ENCODE results near the gene PRELID1. TPM values are rescaled to one million over a fixed set of nuclear protein-coding genes. Genes with fewer than 3 reads are reported as not detected.
"Not testable (repeated sequence)": the region's sequence is repeated elsewhere in the genome, so short reads cannot be mapped to it uniquely, and the experiment has no call there.

PRELID1 gene, protein sequence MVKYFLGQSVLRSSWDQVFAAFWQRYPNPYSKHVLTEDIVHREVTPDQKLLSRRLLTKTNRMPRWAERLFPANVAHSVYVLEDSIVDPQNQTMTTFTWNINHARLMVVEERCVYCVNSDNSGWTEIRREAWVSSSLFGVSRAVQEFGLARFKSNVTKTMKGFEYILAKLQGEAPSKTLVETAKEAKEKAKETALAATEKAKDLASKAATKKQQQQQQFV
- 100 to 1,000 TPM in 1 of 5 donors, 10 to 100 TPM in 4; 75.9 to 128 (median 93.9) TPM for polyA plus RNA-seq (ENCODE audit: insufficient read depth in 1 of 5, insufficient read length in 5 of 5, low replicate concordance in 1 of 5)
- long read RNA-seq, donor 1, transcript PRELID1-201 (5 exons, 1,261 nt), result major isoform, 84 of 120 reads
- long read RNA-seq, donor 1, partial matches to known transcripts, result 33 of 120 reads
- long read RNA-seq, donor 1, other reads (novel, unspliced or antisense), result 0 of 120 reads
- long read RNA-seq, donor 2, transcript PRELID1-201 (5 exons, 1,261 nt), result major isoform, 62 of 87 reads
- long read RNA-seq, donor 2, partial matches to known transcripts, result 24 of 87 reads
- long read RNA-seq, donor 2, other reads (novel, unspliced or antisense), result 0 of 87 reads
- long read RNA-seq, donor 3, transcript PRELID1-201 (5 exons, 1,261 nt), result major isoform, 86 of 125 reads
- long read RNA-seq, donor 3, partial matches to known transcripts, result 36 of 125 reads
- long read RNA-seq, donor 3, other reads (novel, unspliced or antisense), result 0 of 125 reads
- long read RNA-seq, donor 4, transcript PRELID1-201 (5 exons, 1,261 nt), result major isoform, 33 of 106 reads
- long read RNA-seq, donor 4, partial matches to known transcripts, result 66 of 106 reads
- long read RNA-seq, donor 4, other reads (novel, unspliced or antisense), result 6 of 106 reads
- long read RNA-seq, donor 5, transcript PRELID1-201 (5 exons, 1,261 nt), result major isoform, 92 of 151 reads
- long read RNA-seq, donor 5, partial matches to known transcripts, result 56 of 151 reads
- long read RNA-seq, donor 5, other reads (novel, unspliced or antisense), result 0 of 151 reads
- long read RNA-seq, donor 6, transcript PRELID1-201 (5 exons, 1,261 nt), result major isoform, 102 of 135 reads
- long read RNA-seq, donor 6, transcript PRELID1-208 (3 exons, 778 nt), result minor isoform, 5 of 135 reads
- long read RNA-seq, donor 6, partial matches to known transcripts, result 28 of 135 reads
- long read RNA-seq, donor 6, other reads (novel, unspliced or antisense), result 0 of 135 reads
- long read RNA-seq, donor 7, transcript PRELID1-201 (5 exons, 1,261 nt), result major isoform, 86 of 93 reads
- long read RNA-seq, donor 7, partial matches to known transcripts, result 5 of 93 reads
- long read RNA-seq, donor 7, other reads (novel, unspliced or antisense), result 0 of 93 reads
- long read RNA-seq, donor 8, transcript PRELID1-201 (5 exons, 1,261 nt), result major isoform, 42 of 51 reads
- long read RNA-seq, donor 8, partial matches to known transcripts, result 7 of 51 reads
- long read RNA-seq, donor 8, other reads (novel, unspliced or antisense), result 0 of 51 reads

DNA sequence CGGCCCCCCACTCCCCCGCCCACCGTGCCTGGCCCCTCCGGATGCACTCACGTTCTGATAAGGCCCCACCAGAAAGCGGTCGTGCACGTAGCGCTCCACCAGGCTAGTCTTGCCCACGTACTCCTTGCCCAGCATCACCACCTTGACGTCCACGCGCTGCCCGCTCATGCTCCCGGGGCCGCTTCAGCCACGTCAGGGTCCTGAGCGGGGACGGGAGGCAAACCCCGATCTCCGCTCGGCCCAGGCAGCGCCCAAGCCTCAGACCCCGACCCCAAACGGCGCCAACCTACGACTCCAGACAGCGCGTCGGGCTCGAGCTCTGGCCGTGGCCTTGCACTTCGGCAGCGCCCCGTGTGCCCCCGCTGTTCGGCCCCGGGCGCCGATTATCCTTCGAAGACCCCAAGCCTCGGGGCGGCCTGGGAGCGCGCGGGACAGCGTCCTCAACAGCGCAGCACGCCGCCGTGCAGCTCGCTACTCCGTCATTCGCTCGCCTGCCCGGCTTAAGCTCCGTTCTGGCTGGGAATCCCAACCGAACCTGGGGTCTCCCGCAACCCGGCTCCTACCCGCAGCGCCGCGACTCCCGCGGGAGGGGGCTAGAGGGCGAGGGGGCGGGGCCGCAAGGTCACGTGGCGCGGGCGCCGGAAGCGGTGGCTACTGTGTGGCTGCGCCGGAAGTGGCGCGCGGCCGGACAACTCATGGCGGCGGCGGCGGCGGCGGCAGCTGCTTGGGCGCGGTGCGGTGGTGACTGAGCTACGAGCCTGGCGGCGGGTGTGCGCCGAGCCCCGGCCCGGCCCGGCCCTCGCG, at the start of gene PRELID1, which contains the start of gene RAB24:
TSS of gene PRELID1 (plus strand) at position 679 of the 804 bp plus-strand sequence. CDS start 187 bp downstream, outside the sequence.
TSS of gene RAB24 (minus strand) at position 599 of the 804 bp plus-strand sequence. CDS start at position 168, 431 bp downstream.
- DNase-seq, result peak; percentile 81

- no peak for DNase-seq
These were observed 47.3 kb upstream of the PRELID1 start for GRCh38 chr5:177256296-177256695.

DNA sequence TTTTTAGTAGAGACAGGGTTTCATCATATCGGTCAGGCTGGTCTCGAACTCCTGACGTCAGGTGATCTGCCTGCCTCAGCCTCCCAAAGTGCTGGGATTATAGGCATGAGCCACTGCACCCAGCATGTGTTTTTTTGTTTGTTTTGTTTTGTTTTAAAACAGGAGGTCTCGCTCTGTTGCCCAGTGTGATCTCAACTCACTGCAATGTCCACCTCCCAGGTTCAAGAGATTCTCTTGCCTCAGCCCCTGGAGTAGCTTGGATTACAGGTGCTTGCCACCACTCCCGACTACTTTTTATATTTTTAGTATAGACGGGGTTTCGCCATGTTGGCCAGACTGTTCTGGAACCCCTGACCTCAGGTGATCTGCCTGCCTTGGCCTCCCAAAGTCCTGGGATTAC, 44.9 kb upstream of the PRELID1 start:
- not testable (repeated sequence) for DNase-seq

DNA sequence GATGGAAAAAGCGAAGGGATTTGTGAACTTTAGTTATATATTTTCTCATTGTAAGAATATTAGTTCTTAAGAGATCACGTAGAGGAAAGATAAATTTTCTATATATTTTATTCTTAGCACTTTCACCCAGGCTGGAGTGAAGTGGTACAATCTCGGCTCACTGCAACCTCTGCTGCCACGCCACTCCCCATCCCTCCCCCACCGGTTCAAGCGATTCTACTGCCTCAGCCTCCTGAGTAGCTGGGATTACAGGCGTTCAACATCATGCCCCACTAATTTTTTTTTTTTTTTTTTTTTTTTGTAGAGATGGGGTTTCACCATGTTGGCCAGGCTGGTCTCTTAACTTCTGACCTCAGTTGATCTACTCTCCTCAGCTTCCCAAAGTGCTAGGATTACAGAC, 42.6 kb upstream of the PRELID1 start:
- no peak for DNase-seq

GRCh38 chr5:177261510-177261909, 42.1 kb upstream of the PRELID1 start:
- no peak for DNase-seq

DNA sequence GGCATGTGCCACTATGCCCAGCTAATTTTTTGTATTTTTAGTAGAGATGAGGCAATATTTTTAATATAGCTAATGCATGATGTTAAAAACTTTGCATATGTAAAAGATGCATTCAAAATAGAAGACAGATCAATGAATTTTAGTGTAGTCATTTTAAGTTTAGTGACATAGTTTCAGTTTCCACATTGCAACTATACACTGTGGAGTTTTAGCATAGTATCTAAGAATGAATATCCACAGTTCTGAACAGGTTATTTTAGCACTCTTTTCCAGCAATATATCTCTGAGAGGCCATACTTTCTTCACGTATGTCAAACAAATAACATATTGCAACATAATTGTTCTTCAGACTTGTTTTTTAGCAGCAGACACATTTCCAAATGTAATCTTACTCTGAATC, 39.4 kb upstream of the PRELID1 start:
- no peak for DNase-seq

- DNase-seq, result no peak
These were observed 38.2 kb upstream of the PRELID1 start for GRCh38 chr5:177265395-177265794.

DNA sequence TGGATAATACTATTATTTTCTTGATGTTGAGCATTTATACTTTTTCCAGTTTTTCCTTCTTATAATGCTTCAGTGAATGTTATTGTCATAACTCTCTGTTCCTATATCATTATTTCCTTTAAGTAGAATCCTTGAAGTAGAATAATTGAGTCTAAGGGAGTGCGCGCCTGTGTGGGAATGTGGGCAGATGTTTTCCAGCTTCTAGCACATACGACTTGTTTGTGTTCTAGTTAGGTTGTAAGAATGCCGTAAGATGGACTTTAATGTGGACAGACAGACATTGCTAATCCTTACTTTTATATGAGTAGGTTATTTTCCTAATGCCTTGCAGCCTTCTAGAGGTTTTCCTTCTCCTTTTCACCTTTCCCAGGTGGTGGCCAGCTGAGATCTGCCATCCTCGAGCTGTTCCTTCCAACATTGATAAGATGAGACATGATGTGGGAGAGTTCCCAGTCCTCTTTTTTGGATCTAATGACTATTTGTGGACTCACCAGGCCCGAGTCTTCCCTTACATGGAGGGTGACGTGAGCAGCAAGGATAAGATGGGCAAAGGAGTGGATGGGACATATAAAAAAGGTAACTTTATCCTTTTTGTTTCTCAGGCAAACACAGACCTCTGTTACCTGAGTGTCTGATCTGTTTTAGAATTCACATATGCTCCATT, 34.2 kb upstream of the PRELID1 start:
- DNase-seq, result no peak

DNA sequence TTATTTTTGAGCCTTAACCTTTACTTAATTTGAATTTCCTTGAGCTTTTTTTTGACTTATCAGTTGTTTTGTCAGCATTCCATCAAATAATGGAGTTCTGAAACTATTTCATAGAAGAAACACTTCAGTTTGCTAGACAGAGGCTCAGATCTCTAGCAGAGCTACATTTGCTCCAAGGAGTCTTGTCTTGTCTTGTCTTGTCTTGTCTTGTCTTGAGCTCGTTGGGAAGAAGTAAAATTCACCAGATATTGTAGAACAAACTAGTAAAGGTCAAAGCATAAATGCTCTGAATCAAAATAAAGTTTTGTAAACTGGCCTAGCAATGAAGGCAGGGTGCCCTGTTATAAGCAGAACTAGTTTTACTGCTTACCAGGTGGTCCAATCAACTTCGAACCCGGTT, 33.6 kb upstream of the PRELID1 start:
- DNase-seq, result no peak

- no peak for DNase-seq
These were observed 32.9 kb upstream of the PRELID1 start for GRCh38 chr5:177270653-177271052.

GRCh38 chr5:177271113-177271512, 32.5 kb upstream of the PRELID1 start:
- no peak for DNase-seq

DNA sequence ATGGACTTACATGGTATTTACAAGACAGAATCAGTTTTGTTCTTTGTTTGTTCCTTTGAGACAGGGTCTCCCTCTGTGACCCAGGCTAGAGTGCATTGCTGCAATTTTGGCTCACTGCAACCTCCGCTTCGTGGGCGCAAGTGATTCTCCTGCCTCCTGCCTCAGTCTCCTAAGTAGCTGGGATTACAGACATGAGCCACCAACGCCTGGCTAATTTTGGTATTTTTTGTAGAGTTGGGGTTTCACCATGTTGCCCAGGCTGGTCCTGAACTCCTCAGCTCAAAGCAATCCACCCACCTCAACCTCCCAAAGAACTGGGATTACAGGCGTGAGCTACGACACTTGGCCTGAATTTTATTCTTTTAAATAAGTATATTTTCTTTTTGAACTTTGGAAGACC, 27.7 kb upstream of the PRELID1 start:
- DNase-seq, result no peak

DNA sequence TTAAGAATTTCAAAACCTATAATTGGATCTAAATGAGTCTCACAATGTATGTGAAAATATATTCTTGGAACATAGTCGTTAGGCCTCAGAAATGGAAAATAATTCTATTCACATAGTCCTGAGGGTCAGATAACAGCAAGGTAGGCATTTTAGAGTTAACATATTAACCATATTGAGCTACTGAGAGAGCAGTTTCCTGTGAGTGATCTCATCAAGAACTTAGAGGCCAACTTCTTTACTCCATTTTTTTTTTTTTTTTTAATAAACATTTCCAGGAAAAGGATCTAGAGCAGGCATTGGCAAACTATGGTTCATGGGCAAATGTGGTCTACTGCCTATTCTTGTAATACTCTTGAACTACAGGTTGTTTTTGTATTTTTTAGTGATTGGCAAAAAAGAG, 26.7 kb upstream of the PRELID1 start:
- no peak for DNase-seq

- DNase-seq, result no peak
These were observed 15.4 kb upstream of the PRELID1 start for GRCh38 chr5:177288191-177288590.

DNA sequence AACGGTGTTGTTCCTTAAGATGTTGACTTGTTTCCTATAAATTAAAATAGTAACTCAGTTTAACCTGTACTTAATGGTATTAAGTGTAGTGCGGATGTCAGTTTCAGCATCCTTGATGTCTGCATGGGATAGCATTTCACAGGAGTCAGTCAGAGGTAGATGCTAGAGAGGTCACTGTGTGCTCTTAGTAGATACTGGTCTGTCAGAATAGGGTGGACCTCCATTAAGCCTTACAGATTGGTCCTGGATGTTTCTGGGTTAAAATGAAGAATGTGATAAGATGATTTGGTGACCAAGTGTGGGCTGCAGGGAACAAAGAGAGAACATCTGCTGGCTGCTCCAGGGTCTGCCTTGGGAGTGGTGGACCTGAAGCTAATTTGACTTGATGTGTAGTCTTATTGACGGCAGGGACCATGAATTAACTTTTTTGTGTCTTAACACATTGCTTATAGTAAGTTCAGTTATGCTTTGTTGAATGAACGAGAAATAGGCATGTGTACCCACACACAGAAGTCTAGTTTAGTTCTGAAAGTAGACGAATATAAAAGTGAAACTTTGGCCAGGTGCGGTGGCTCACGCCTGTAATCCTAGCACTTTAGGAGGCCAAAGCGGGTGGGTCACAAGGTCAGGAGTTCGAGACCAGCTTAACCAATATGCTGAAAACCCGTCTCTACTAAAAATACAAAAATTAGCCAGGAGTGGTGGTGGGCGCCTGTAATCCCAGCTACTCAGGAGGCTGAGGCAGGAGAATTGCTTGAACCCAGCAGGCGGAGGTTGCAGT, 12.6 kb upstream of the PRELID1 start:
- DNase-seq, result no peak

DNA sequence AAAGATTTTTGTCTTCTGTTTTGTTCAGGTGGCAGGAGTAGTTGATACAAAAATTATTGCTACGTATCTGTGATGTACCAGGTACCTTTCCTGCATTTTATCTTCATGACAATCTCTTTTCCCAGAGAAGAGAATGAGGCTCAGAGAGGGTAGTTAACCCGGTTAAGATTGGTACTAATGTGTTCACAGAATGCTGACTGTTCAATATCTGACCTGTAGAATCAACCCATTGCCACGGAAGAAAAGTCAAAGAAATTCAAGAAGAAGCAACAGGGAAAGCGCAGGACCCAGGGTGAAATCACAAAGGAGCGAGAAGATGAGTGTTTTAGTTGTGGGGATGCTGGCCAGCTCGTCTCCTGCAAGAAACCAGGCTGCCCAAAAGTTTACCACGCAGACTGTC, 11.9 kb upstream of the PRELID1 start:
- DNase-seq, result no peak

DNA sequence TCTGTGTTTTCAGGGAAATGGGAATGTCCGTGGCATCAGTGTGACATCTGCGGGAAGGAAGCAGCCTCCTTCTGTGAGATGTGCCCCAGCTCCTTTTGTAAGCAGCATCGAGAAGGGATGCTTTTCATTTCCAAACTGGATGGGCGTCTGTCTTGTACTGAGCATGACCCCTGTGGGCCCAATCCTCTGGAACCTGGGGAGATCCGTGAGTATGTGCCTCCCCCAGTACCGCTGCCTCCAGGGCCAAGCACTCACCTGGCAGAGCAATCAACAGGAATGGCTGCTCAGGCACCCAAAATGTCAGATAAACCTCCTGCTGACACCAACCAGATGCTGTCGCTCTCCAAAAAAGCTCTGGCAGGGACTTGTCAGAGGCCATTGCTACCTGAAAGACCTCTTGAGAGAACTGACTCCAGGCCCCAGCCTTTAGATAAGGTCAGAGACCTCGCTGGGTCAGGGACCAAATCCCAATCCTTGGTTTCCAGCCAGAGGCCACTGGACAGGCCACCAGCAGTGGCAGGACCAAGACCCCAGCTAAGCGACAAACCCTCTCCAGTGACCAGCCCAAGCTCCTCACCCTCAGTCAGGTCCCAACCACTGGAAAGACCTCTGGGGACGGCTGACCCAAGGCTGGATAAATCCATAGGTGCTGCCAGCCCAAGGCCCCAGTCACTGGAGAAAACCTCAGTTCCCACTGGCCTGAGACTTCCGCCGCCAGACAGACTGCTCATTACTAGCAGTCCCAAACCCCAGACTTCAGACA, 9.6 kb upstream of the PRELID1 start:
- DNase-seq, result no peak

DNA sequence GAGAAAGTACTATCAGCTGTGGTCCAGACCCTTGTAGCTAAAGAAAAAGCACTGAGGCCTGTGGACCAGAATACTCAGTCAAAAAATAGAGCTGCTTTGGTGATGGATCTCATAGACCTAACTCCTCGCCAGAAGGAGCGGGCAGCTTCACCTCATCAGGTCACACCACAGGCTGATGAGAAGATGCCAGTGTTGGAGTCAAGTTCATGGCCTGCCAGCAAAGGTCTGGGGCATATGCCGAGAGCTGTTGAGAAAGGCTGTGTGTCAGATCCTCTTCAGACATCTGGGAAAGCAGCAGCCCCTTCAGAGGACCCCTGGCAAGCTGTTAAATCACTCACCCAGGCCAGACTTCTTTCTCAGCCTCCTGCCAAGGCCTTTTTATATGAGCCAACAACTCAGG, 9.0 kb upstream of the PRELID1 start:
- no peak for DNase-seq

All from right lung (tissue), 10 donors.